Spinal cord (tissue), 10 donors: ENCODE results near the gene DCAF17. TPM values are rescaled to one million over a fixed set of nuclear protein-coding genes. Genes with fewer than 3 reads are reported as not detected.

Source experiments
- DNase-seq, 6 donors: peaks; one replicate each; pipeline versions ENCODE4 v3.0.0 to v3.0.0-alpha.2; 2013 to 2015; ENCODE audit warnings: low spot score in 6 of 6, low read depth in 4 of 6
- H3K27ac ChIP-seq: one replicate; pipeline ENCODE4 v1.5.1; 2013; ENCODE audit warnings: low read depth, low read length, control low read depth
- H3K27me3 ChIP-seq: one replicate; pipeline ENCODE4 v1.6.1; 2013; ENCODE audit warnings: low read length; ENCODE audit not compliant: control insufficient read depth, insufficient read depth
- H3K36me3 ChIP-seq: one replicate; pipeline ENCODE4 v1.6.1; 2013; ENCODE audit warnings: low read length; ENCODE audit not compliant: control insufficient read depth, insufficient read depth
- H3K4me1 ChIP-seq: one replicate; pipeline ENCODE4 v1.6.1; 2013; ENCODE audit warnings: low read length; ENCODE audit not compliant: control insufficient read depth, insufficient read depth
- H3K4me3 ChIP-seq: one replicate; pipeline ENCODE4 v1.5.1; 2013; ENCODE audit warnings: low read depth, low read length, control low read depth
- H3K9me3 ChIP-seq: one replicate; pipeline ENCODE4 v1.6.1; 2013; ENCODE audit warnings: low read length; ENCODE audit not compliant: control insufficient read depth, insufficient read depth
- WGBS: methylation state at CpG from one replicate; pipeline ENCODE4 v1.1.5; 2013; ENCODE audit warnings: missing lambda C conversion rate; ENCODE audit not compliant: insufficient coverage; 5-methylcytosine and 5-hydroxymethylcytosine counted together
- long read RNA-seq, 4 donors: transcript quantifications; one replicate each; lab custom pipeline, GENCODE V29; 2026
- polyA plus RNA-seq, 2 donors: library from polyadenylated mRNA; unstranded; fragments of 120-200 nt; gene quantifications; one replicate each; pipeline ENCODE4 v1.2.1, GENCODE V29; 2013; ENCODE audit not compliant: insufficient read length in 2 of 2
- total RNA-seq, 2 donors: library from RNA; depleted of rRNA in 1 of 2; stranded (reverse); fragments of 120-200 nt in 1 of 2; fragments of >200 nt in 1 of 2; gene quantifications; one replicate each; pipeline versions ENCODE4 v1.2.3 to v1.2.4, GENCODE V29; 2013 to 2014
- donor health status: healthy.

The DCAF17 gene
- total RNA-seq (10 to 100 TPM; 28.5 to 55.6 TPM), polyA plus RNA-seq (10 to 100 TPM; 19.7 to 25.1 TPM)
- long read RNA-seq, donor 1, partial matches to known transcripts = 0 of 4 reads
- long read RNA-seq, donor 1, other reads (novel, unspliced or antisense) = 0 of 4 reads
- long read RNA-seq, donor 2 = 0 reads
- long read RNA-seq, donor 3, full-length matches to known transcripts = 2 of 2 reads
- long read RNA-seq, donor 3, partial matches to known transcripts = 0 of 2 reads
- long read RNA-seq, donor 3, other reads (novel, unspliced or antisense) = 0 of 2 reads
- long read RNA-seq, donor 4, partial matches to known transcripts = 1,991 of 1,992 reads
- long read RNA-seq, donor 4, other reads (novel, unspliced or antisense) = 0 of 1,992 reads

GRCh38 chr2:171434013-171434989 lies at the start of gene DCAF17:
Gene DCAF17, plus strand, starts transcription at chr2:171434226. Its CDS starts 352 bp downstream, at chr2:171434578.
- Histone ChIP-seq H3K27ac (peak within 1 kb of the TSS; percentile 97), H3K27me3 (no peaks in the 10 kb centered on the region), H3K4me1 (peaks cover 7% of the 10 kb centered on the region), H3K36me3 (peaks cover 19% of the 10 kb centered on the region), H3K4me3 (peak within 1 kb of the TSS; percentile 97), H3K9me3 (peaks cover 4% of the 10 kb centered on the region)
- under 1% methylated on average over 87 of the region's 92 CpGs for WGBS
- DNase-seq = peak; percentile 77 to 98 (median 92)

GRCh38 chr2:171386627-171387026 lies 47.4 kb upstream of the DCAF17 start:
- no peaks in the 10 kb centered on the region for H3K36me3 ChIP-seq
- no peak for DNase-seq
- no peak overlapping the region for H3K27ac ChIP-seq
- H3K4me3 ChIP-seq = no peak overlapping the region
- no peaks in the 10 kb centered on the region for H3K27me3 ChIP-seq
- WGBS = 73% methylated on average over 7 of the region's 10 CpGs
- H3K4me1 ChIP-seq = no peaks in the 10 kb centered on the region
- H3K9me3 ChIP-seq = no peaks in the 10 kb centered on the region

- H3K27me3 ChIP-seq = no peaks in the 10 kb centered on the region
- no peaks in the 10 kb centered on the region for H3K36me3 ChIP-seq
- 76% methylated on average over 4 of the region's 7 CpGs for WGBS
- no peaks in the 10 kb centered on the region for H3K4me1 ChIP-seq
- H3K4me3 ChIP-seq = no peak overlapping the region
- H3K9me3 ChIP-seq = no peaks in the 10 kb centered on the region
- peak in 1 of 6 donors; percentile 7 for DNase-seq
- H3K27ac ChIP-seq = no peak overlapping the region
Measured at GRCh38 chr2:171387052-171387451, 47.0 kb upstream of the DCAF17 start.

GRCh38 chr2:171389325-171389724 lies 44.7 kb upstream of the DCAF17 start:
- Histone ChIP-seq H3K4me1 (no peaks in the 10 kb centered on the region), H3K4me3 (no peak overlapping the region), H3K27ac (no peak overlapping the region), H3K27me3 (no peaks in the 10 kb centered on the region), H3K36me3 (no peaks in the 10 kb centered on the region), H3K9me3 (no peaks in the 10 kb centered on the region)
- no peak for DNase-seq
- WGBS = no CpG with 5 or more reads among the region's 1 CpG

GRCh38 chr2:171389780-171390179 lies 44.2 kb upstream of the DCAF17 start:
- H3K27me3 ChIP-seq = no peaks in the 10 kb centered on the region
- DNase-seq = no peak
- H3K9me3 ChIP-seq = no peaks in the 10 kb centered on the region
- H3K4me3 ChIP-seq = no peak overlapping the region
- no peaks in the 10 kb centered on the region for H3K36me3 ChIP-seq
- H3K4me1 ChIP-seq = no peaks in the 10 kb centered on the region
- WGBS = no CpG with 5 or more reads among the region's 1 CpG
- no peak overlapping the region for H3K27ac ChIP-seq

GRCh38 chr2:171390941-171391516 lies 43.0 kb upstream of the DCAF17 start:
- WGBS = no CpG with 5 or more reads among the region's 1 CpG
- Histone ChIP-seq H3K4me3 (no peak overlapping the region), H3K36me3 (no peaks in the 10 kb centered on the region), H3K27me3 (no peaks in the 10 kb centered on the region), H3K27ac (no peak overlapping the region), H3K4me1 (no peaks in the 10 kb centered on the region), H3K9me3 (no peaks in the 10 kb centered on the region)
- DNase-seq = no peak

GRCh38 chr2:171391532-171391931 lies 42.5 kb upstream of the DCAF17 start:
- WGBS = no CpG with 5 or more reads among the region's 2 CpGs
- Histone ChIP-seq H3K4me1 (no peaks in the 10 kb centered on the region), H3K27me3 (no peaks in the 10 kb centered on the region), H3K9me3 (no peaks in the 10 kb centered on the region), H3K36me3 (no peaks in the 10 kb centered on the region), H3K27ac (no peak overlapping the region), H3K4me3 (no peak overlapping the region)
- DNase-seq = no peak

GRCh38 chr2:171393487-171393886 lies 40.5 kb upstream of the DCAF17 start:
- H3K27ac ChIP-seq = no peak overlapping the region
- no CpG with 5 or more reads among the region's 1 CpG for WGBS

GRCh38 chr2:171394164-171394740 lies 39.8 kb upstream of the DCAF17 start:
- no peaks in the 10 kb centered on the region for H3K4me1 ChIP-seq
- H3K27ac ChIP-seq = no peak overlapping the region
- no CpG with 5 or more reads among the region's 1 CpG for WGBS

More at GRCh38 chr2:171393487-171393886, 40.5 kb upstream of the DCAF17 start:
- Histone ChIP-seq H3K4me1 (no peaks in the 10 kb centered on the region), H3K36me3 (no peaks in the 10 kb centered on the region), H3K27me3 (no peaks in the 10 kb centered on the region), H3K9me3 (no peaks in the 10 kb centered on the region), H3K4me3 (no peak overlapping the region)
- peak in 1 of 6 donors; percentile 50 for DNase-seq

More at GRCh38 chr2:171394164-171394740, 39.8 kb upstream of the DCAF17 start:
- Histone ChIP-seq H3K27me3 (no peaks in the 10 kb centered on the region), H3K4me3 (no peak overlapping the region), H3K9me3 (no peaks in the 10 kb centered on the region), H3K36me3 (no peaks in the 10 kb centered on the region)
- peak in 1 of 6 donors; percentile 47 for DNase-seq
